Activated T-helper 2 cell treated with anti-CD3 and anti-CD28 coated beads, Interferon-gamma antibody, Interleukin-2, Interleukin-4, amounts not matched to agents 10 μg/mL and 5 μg/mL and 100 μg/mL, durations not matched to agents 14 hours and 24 hours and 36 hours (primary cell): ENCODE measurements around the gene TPM2. TPM values are rescaled to one million over a fixed set of nuclear protein-coding genes. Genes with fewer than 3 reads are reported as not detected.

Experiments
- DNase-seq: peaks from one replicate; pipeline ENCODE4 v3.0.0; 2021; ENCODE audit warnings: low spot score
- H3K27ac Mint-ChIP-seq: one replicate; pipeline ENCODE4 v1.8.0; 2021; ENCODE audit warnings: mixed read lengths
- H3K27me3 Mint-ChIP-seq: one replicate; pipeline ENCODE4 v1.8.0; 2021; ENCODE audit warnings: low read depth, mixed read lengths
- H3K36me3 Mint-ChIP-seq: one replicate; pipeline ENCODE4 v1.8.0; 2021; ENCODE audit warnings: low read depth, mixed read lengths
- H3K4me1 Mint-ChIP-seq: one replicate; pipeline ENCODE4 v1.8.0; 2021; ENCODE audit warnings: low read depth, mixed read lengths
- H3K4me3 Mint-ChIP-seq: one replicate; pipeline ENCODE4 v1.8.0; 2021; ENCODE audit warnings: low read depth, mild to moderate bottlenecking, moderate library complexity, mixed read lengths
- H3K9me3 Mint-ChIP-seq: one replicate; pipeline ENCODE4 v1.8.0; 2021; ENCODE audit warnings: mixed read lengths
- intact Hi-C: fragments of 100-400 bp; cut with micrococcal nuclease; formaldehyde crosslinking; loops from one replicate; pipeline ENCODE4 v1.15.1; 2023
- total RNA-seq: library from RNA; stranded (reverse); gene quantifications from 2 replicates; pipeline ENCODE4 v1.2.3, GENCODE V29; 2022

TPM2 gene
- total RNA-seq, 1 donor from 2014 or later, result 4.6 TPM

DNA sequence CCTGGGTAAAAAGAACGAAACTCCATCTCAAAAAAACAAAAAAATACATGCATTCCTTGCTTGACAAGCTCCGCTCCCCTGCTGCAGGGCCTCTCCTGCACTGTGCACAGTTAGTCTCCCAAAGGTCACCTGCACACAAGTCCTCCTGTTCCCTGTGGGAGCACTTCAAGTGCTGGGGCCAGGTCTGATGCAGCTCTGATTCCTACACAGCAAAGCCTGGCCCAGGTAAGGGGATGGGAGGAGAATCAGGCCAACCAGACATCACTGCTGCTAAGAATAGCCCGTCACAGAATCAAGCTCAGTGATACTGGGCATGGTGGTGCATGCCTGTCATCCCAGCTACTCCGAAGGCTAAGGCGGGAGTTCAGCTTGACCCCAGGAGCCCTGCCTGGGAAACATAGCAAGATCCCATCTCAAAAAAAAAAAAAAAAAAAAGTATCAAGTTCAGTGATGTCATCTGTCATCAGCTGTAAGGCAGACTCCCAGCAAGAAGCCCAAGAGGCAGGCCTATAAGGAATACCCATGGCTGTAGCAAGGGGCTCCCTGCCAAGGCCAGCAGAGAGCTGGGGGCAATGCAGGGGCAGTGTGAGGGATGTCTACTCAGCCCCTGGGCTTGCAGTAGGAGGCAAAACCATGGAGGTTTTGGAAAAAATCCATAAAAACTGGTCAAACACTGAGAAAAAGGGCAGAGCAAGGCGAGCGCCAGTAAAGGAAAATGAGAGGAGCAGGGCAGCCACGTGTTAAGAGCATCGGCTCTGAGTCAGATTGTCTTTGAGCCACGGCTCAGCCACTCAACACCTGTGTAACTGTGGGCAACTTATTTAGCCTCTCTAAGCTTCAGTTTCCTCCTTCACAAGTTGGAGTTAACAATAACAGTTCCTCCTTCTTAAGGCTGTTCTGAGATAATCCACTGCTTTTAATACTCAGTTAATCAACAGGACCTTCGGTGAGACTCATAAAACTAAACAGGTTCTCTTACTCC, 3.2 kb downstream of the TPM2 start:
- Mint-ChIP-seq H3K27ac (no peak overlapping the region), H3K27me3 (no peaks in the 10 kb centered on the region), H3K4me1 (peaks cover 12% of the 10 kb centered on the region), H3K4me3 (no peak overlapping the region), H3K36me3 (no peaks in the 10 kb centered on the region), H3K9me3 (no peaks in the 10 kb centered on the region)
- intact Hi-C loops, result no loop called here
- no peak for DNase-seq

DNA sequence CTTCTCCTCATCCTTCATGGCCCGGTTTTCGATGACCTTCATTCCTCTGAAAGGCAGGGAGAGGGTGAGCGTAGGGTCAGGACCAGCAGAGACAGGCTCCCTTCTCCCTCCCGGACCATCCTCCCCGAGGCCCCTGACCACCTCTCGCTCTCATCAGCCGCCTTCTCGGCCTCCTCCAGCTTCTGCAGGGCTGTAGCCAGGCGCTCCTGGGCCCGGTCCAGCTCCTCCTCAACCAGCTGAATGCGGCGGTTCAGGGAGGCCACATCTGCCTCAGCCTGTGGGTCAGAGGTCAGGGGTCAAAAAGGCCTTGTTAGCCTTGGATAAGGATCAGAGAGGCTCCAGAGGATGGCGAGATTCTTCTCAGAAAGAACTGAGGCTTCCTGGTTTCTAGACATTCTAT, 4.2 kb downstream of the TPM2 start:
- H3K36me3 Mint-ChIP-seq, result no peaks in the 10 kb centered on the region
- no peak for DNase-seq
- intact Hi-C loops, result no loop called here
- H3K4me1 Mint-ChIP-seq, result peaks cover 12% of the 10 kb centered on the region
- no peak overlapping the region for H3K4me3 Mint-ChIP-seq
- no peak overlapping the region for H3K27ac Mint-ChIP-seq
- H3K9me3 Mint-ChIP-seq, result no peaks in the 10 kb centered on the region
- no peaks in the 10 kb centered on the region for H3K27me3 Mint-ChIP-seq

DNA sequence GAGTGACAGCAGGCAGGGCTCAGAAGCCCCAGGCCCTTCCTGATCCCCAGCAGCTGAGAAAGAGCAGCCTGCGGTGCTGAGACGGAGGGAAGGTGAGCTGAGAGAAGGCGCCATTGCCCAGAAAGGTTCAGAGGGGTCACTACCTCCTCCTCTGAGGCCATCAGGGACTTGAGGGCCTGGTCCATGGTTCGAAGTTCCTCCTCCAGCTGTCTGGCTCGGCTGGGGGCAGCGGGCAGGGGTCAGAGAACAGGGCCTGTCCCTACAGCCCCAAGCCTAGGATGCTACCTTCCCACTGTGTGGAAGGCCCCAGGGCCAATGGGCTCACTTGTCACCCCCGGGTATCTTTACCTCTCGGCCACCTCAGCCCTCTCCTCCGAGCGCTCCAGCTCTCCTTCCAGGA, 4.8 kb downstream of the TPM2 start:
- intact Hi-C loops, result no loop called here
- no peaks in the 10 kb centered on the region for H3K27me3 Mint-ChIP-seq
- H3K9me3 Mint-ChIP-seq, result no peaks in the 10 kb centered on the region
- no peak overlapping the region for H3K27ac Mint-ChIP-seq
- DNase-seq, result no peak
- peaks cover 12% of the 10 kb centered on the region for H3K4me1 Mint-ChIP-seq
- no peak overlapping the region for H3K4me3 Mint-ChIP-seq
- H3K36me3 Mint-ChIP-seq, result no peaks in the 10 kb centered on the region

DNA sequence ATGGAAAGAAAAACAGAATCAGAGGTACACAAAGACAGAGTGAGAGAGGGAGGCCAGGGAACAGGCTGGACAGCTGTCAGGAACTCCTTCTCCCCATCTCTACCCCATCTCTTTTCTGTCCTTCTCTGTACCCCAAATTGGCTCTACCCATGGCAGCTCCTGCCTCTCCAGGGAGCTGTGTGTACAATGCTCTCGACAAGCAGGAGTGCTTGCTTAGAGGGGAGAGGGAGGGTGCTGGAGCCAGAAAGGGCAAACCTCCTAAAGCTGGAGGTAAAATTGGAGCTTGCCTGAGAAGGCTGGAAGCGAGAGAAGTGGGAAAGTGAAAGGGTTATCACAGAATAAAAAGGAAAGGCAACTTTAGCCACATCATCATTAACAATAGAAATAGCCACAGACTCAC, 6.4 kb downstream of the TPM2 start:
- Mint-ChIP-seq H3K4me3 (no peak overlapping the region), H3K27me3 (peaks cover 2% of the 10 kb centered on the region), H3K4me1 (peaks cover 3% of the 10 kb centered on the region), H3K27ac (no peak overlapping the region), H3K9me3 (no peaks in the 10 kb centered on the region), H3K36me3 (no peaks in the 10 kb centered on the region)
- intact Hi-C loops, result no loop called here
- DNase-seq, result no peak

DNA sequence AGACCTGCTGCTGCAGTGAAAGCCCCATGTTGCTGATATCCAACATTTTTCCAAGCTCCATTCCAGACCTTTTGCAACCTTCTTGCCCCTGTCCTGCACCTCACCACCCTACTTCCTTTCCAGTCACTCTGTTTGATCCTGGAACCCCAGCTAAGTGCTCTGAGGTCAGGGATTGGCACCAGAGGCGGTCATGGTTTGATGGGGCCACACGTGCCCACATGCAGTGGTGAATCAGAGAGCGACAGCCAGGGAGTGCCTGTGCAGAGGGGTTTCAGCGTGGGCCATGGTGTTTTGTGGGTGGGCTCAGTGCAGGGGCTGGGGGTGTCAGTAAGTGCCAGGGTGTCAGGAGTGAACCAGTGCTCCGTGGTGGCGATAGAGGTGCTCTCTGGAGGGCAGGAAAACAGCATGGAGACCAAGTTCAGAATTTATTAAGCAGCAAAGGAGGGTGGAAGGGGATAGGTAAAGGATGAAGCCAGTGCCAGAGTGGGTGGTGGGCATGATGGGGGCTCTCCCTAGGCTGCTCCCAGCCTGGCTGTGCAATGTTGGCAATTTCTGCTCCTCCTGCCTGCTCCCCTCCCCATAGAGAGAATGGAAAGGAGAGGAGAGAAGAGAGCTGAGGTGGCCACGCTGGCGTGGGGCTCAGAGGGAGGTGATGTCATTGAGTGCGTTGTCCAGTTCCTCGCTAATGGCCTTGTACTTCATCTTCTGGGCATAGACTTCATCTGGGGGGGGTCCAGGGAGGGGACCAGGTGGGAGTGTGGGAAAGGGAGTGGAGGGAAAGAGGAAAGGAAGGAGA, 7.0 kb downstream of the TPM2 start:
- no peaks in the 10 kb centered on the region for H3K36me3 Mint-ChIP-seq
- no peaks in the 10 kb centered on the region for H3K9me3 Mint-ChIP-seq
- H3K27me3 Mint-ChIP-seq, result peaks cover 2% of the 10 kb centered on the region
- no peak for DNase-seq
- no peaks in the 10 kb centered on the region for H3K4me1 Mint-ChIP-seq
- H3K4me3 Mint-ChIP-seq, result no peak overlapping the region
- intact Hi-C loops, result no loop called here
- H3K27ac Mint-ChIP-seq, result no peak overlapping the region

DNA sequence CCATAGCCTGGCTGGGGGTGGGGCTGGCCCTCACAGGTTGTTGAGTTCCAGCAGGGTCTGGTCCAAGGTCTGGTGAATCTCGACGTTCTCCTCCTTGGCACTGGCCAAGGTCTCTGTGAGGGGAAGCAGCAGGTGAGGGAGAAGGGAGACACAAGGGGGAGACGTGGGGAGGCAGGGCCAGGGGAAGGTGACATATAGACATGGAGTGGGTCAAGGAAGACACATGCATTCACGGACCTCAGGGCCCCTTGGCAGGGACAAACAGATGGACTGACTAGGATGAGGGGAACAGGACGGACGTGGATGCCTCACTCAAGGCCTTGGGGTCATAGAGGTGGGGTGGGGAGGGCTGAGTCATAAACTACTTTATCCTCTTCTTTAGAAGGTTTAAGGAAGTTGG, 7.7 kb downstream of the TPM2 start:
- no peaks in the 10 kb centered on the region for H3K4me1 Mint-ChIP-seq
- intact Hi-C loops, result no loop called here
- DNase-seq, result no peak
- H3K36me3 Mint-ChIP-seq, result no peaks in the 10 kb centered on the region
- no peak overlapping the region for H3K4me3 Mint-ChIP-seq
- peaks cover 7% of the 10 kb centered on the region for H3K27me3 Mint-ChIP-seq
- H3K9me3 Mint-ChIP-seq, result no peaks in the 10 kb centered on the region
- H3K27ac Mint-ChIP-seq, result no peak overlapping the region

DNA sequence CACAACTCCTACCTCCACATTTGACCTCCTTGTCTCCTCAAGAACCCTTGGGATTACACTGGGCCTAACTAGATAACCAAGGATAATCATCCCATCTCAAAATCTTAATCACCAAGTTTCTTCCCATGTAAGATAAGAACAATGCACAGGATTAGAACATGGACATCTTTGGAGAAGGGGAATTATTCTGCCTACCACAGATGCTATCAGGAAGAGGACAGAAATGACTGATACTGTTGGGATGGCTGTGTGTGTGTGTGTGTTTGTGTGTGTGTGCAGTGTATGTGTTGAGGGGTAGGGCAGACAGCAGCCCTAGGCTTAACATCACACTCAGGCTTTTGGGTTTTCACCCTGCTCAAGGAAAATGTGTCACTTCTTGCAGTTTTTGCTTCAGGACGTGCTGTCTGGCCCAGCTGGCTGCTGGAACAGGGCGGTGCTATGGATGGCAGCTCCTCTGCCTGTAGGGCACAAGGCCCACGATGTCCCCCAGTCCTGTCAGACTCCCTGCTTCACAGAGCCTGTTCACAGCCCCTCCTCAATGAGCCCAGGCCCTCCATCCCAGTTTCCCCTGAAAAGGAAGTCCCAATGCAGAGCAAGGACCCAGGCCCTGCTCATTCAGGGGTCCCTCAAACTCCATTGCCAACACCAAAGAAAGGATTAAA, 8.3 kb downstream of the TPM2 start:
- intact Hi-C loops, result no loop called here
- no peaks in the 10 kb centered on the region for H3K36me3 Mint-ChIP-seq
- no peaks in the 10 kb centered on the region for H3K9me3 Mint-ChIP-seq
- DNase-seq, result no peak
- peaks cover under 1% of the 10 kb centered on the region for H3K4me1 Mint-ChIP-seq
- peaks cover 10% of the 10 kb centered on the region for H3K27me3 Mint-ChIP-seq
- no peak overlapping the region for H3K27ac Mint-ChIP-seq
- H3K4me3 Mint-ChIP-seq, result no peak overlapping the region

DNA sequence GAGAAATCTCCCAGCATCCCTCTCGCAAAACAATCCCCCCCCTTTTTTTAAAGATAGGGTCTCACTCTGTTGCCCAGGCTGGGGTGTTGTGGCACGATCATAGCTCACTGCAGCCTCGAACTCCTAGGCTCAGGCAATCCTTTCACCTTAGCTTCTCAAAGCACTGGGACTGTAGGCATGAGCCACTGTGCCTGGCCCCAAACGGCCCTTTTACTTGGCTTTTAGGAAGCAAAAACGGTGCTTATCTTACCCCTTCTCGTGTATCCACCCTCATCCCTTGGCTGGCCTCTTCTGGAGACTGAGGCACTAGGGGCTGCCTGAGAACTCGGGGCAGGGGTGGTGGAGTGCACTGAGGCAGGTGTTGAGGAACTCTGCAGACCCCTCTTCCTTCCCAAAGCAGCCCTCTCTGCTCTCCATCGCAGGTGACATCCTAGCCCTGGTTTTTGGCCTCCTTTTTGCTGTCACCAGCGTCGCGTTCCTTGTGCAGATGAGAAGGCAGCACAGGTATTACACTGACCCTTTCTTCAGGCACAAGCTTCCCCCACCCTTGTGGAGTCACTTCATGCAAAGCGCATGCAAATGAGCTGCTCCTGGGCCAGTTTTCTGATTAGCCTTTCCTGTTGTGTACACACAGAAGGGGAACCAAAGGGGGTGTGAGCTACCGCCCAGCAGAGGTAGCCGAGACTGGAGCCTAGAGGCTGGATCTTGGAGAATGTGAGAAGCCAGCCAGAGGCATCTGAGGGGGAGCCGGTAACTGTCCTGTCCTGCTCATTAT, 9.2 kb downstream of the TPM2 start:
- H3K4me3 Mint-ChIP-seq, result no peak overlapping the region
- no peaks in the 10 kb centered on the region for H3K36me3 Mint-ChIP-seq
- no peak for DNase-seq
- intact Hi-C loops, result no loop called here
- no peaks in the 10 kb centered on the region for H3K9me3 Mint-ChIP-seq
- no peak overlapping the region for H3K27ac Mint-ChIP-seq
- peaks cover 13% of the 10 kb centered on the region for H3K27me3 Mint-ChIP-seq
- H3K4me1 Mint-ChIP-seq, result peaks cover 3% of the 10 kb centered on the region

DNA sequence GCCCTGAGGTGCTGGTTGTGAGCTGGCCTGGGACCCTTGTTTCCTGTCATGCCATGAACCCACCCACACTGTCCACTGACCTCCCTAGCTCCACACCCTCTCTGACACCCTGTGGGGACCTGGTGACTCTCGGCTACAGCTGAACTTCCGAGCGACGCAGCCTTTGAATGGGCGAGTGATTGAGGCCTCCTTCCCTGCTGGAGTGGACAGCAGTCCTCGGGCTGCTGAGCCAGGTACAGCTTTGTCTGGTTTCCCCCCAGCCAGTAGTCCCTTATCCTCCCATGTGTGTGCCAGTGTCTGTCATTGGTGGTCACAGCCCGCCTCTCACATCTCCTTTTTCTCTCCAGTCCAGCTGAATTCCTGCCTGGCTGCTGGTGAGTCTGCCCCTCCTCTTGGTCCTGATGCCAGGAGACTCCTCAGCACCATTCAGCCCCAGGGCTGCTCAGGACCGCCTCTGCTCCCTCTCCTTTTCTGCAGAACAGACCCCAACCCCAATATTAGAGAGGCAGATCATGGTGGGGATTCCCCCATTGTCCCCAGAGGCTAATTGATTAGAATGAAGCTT, 9.9 kb downstream of the TPM2 start:
- Mint-ChIP-seq H3K4me1 (peaks cover 3% of the 10 kb centered on the region), H3K9me3 (no peaks in the 10 kb centered on the region), H3K27ac (no peak overlapping the region), H3K4me3 (no peak overlapping the region), H3K27me3 (peaks cover 13% of the 10 kb centered on the region), H3K36me3 (no peaks in the 10 kb centered on the region)
- intact Hi-C loops, result no loop called here
- no peak for DNase-seq

DNA sequence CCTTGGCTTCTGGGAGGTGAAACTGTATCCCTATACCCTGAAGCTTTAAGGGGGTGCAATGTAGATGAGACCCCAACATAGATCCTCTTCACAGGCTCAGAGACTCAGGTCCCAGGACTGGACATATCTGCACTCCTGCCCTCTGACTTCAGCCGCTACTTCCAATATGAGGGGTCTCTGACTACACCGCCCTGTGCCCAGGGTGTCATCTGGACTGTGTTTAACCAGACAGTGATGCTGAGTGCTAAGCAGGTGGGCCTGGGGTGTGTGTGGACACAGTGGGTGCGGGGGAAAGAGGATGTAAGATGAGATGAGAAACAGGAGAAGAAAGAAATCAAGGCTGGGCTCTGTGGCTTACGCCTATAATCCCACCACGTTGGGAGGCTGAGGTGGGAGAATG, 10.6 kb downstream of the TPM2 start:
- DNase-seq, result no peak
- H3K27ac Mint-ChIP-seq, result no peak overlapping the region
- H3K4me3 Mint-ChIP-seq, result no peak overlapping the region
- H3K36me3 Mint-ChIP-seq, result no peaks in the 10 kb centered on the region
- peaks cover 5% of the 10 kb centered on the region for H3K4me1 Mint-ChIP-seq
- intact Hi-C loops, result no loop called here
- H3K9me3 Mint-ChIP-seq, result no peaks in the 10 kb centered on the region
- peaks cover 20% of the 10 kb centered on the region for H3K27me3 Mint-ChIP-seq

DNA sequence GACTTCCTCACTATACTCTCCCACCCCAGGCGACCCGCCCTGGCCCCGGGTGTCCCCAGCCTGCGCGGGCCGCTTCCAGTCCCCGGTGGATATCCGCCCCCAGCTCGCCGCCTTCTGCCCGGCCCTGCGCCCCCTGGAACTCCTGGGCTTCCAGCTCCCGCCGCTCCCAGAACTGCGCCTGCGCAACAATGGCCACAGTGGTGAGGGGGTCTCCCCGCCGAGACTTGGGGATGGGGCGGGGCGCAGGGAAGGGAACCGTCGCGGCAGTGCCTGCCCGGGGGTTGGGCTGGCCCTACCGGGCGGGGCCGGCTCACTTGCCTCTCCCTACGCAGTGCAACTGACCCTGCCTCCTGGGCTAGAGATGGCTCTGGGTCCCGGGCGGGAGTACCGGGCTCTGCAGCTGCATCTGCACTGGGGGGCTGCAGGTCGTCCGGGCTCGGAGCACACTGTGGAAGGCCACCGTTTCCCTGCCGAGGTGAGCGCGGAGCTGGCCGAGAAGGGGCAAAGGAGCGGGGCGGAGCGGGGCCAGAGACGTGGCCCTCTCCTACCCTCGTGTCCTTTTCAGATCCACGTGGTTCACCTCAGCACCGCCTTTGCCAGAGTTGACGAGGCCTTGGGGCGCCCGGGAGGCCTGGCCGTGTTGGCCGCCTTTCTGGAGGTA, 13.9 kb downstream of the TPM2 start:
- peaks cover 30% of the 10 kb centered on the region for H3K27me3 Mint-ChIP-seq
- H3K9me3 Mint-ChIP-seq, result no peaks in the 10 kb centered on the region
- no peak for DNase-seq
- H3K4me1 Mint-ChIP-seq, result peaks cover 5% of the 10 kb centered on the region
- peak overlapping the region; percentile 47 for H3K4me3 Mint-ChIP-seq
- no peaks in the 10 kb centered on the region for H3K36me3 Mint-ChIP-seq
- intact Hi-C loops, result no loop called here
- H3K27ac Mint-ChIP-seq, result no peak overlapping the region

DNA sequence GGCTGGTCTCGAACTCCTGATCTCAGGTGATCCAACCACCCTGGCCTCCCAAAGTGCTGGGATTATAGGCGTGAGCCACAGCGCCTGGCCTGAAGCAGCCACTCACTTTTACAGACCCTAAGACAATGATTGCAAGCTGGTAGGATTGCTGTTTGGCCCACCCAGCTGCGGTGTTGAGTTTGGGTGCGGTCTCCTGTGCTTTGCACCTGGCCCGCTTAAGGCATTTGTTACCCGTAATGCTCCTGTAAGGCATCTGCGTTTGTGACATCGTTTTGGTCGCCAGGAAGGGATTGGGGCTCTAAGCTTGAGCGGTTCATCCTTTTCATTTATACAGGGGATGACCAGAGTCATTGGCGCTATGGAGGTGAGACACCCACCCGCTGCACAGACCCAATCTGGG, 14.5 kb downstream of the TPM2 start:
- peaks cover 32% of the 10 kb centered on the region for H3K27me3 Mint-ChIP-seq
- intact Hi-C loops, result no loop called here
- peaks cover 5% of the 10 kb centered on the region for H3K4me1 Mint-ChIP-seq
- no peaks in the 10 kb centered on the region for H3K9me3 Mint-ChIP-seq
- H3K4me3 Mint-ChIP-seq, result peak overlapping the region; percentile 17
- H3K36me3 Mint-ChIP-seq, result no peaks in the 10 kb centered on the region
- H3K27ac Mint-ChIP-seq, result no peak overlapping the region
- DNase-seq, result no peak
